ENCODE results near the gene KPNA1. TPM values are rescaled to one million over a fixed set of nuclear protein-coding genes. Genes with fewer than 3 reads are reported as not detected.
"Not testable (repeated sequence)": the region's sequence is repeated elsewhere in the genome, so short reads cannot be mapped to it uniquely, and the experiment has no call there.

The KPNA1 gene
- total RNA-seq, 1 experiment from 2014 or later: 58.8 TPM

DNA sequence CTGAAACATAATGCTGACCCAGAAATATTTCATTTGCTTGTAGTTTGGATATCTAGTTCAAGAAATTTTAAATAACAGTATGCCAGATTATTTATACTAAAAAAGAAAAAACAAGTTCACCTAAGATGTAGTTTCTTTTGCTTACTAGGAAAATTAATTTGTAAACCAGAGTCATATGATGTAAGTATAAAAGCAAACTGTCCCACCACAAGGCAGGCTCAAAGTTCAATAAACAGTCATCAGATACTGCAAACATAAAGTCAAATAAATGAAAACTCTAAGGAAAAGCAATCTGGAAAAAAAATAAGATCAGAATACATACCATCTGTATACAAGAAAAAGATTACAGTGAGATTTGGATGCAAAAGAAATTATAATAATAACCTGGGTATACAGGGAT, 58.7 kb downstream of the KPNA1 start:
- TF ChIP-seq MYBL2 (CRISPR knock-in tag; IDR thresholded peaks at IDR 0.05) (no peak), PRRX2 (CRISPR knock-in tag; IDR thresholded peaks at IDR 0.05) (no peak), ETV6 (CRISPR knock-in tag; IDR thresholded peaks at IDR 0.05) (no peak), ZBTB21 (CRISPR knock-in tag; IDR thresholded peaks at IDR 0.05; ENCODE audit: borderline replicate concordance) (no peak), GRHL2 (CRISPR knock-in tag; IDR thresholded peaks at IDR 0.05; ENCODE audit: insufficient replicate concordance, severe bottlenecking) (no peak), GTF2I (CRISPR knock-in tag; conservative IDR thresholded peaks at IDR 0.05) (no peak)
- TF ChIP-seq, protein P1, sequence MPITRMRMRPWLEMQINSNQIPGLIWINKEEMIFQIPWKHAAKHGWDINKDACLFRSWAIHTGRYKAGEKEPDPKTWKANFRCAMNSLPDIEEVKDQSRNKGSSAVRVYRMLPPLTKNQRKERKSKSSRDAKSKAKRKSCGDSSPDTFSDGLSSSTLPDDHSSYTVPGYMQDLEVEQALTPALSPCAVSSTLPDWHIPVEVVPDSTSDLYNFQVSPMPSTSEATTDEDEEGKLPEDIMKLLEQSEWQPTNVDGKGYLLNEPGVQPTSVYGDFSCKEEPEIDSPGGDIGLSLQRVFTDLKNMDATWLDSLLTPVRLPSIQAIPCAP (CRISPR knock-in tag; IDR thresholded peaks at IDR 0.05): no peak
- TF ChIP-seq, protein P2, sequence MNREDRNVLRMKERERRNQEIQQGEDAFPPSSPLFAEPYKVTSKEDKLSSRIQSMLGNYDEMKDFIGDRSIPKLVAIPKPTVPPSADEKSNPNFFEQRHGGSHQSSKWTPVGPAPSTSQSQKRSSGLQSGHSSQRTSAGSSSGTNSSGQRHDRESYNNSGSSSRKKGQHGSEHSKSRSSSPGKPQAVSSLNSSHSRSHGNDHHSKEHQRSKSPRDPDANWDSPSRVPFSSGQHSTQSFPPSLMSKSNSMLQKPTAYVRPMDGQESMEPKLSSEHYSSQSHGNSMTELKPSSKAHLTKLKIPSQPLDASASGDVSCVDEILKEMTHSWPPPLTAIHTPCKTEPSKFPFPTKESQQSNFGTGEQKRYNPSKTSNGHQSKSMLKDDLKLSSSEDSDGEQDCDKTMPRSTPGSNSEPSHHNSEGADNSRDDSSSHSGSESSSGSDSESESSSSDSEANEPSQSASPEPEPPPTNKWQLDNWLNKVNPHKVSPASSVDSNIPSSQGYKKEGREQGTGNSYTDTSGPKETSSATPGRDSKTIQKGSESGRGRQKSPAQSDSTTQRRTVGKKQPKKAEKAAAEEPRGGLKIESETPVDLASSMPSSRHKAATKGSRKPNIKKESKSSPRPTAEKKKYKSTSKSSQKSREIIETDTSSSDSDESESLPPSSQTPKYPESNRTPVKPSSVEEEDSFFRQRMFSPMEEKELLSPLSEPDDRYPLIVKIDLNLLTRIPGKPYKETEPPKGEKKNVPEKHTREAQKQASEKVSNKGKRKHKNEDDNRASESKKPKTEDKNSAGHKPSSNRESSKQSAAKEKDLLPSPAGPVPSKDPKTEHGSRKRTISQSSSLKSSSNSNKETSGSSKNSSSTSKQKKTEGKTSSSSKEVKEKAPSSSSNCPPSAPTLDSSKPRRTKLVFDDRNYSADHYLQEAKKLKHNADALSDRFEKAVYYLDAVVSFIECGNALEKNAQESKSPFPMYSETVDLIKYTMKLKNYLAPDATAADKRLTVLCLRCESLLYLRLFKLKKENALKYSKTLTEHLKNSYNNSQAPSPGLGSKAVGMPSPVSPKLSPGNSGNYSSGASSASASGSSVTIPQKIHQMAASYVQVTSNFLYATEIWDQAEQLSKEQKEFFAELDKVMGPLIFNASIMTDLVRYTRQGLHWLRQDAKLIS (CRISPR knock-in tag; IDR thresholded peaks at IDR 0.05; ENCODE audit: borderline replicate concordance): no peak
- TF ChIP-seq, protein P3, sequence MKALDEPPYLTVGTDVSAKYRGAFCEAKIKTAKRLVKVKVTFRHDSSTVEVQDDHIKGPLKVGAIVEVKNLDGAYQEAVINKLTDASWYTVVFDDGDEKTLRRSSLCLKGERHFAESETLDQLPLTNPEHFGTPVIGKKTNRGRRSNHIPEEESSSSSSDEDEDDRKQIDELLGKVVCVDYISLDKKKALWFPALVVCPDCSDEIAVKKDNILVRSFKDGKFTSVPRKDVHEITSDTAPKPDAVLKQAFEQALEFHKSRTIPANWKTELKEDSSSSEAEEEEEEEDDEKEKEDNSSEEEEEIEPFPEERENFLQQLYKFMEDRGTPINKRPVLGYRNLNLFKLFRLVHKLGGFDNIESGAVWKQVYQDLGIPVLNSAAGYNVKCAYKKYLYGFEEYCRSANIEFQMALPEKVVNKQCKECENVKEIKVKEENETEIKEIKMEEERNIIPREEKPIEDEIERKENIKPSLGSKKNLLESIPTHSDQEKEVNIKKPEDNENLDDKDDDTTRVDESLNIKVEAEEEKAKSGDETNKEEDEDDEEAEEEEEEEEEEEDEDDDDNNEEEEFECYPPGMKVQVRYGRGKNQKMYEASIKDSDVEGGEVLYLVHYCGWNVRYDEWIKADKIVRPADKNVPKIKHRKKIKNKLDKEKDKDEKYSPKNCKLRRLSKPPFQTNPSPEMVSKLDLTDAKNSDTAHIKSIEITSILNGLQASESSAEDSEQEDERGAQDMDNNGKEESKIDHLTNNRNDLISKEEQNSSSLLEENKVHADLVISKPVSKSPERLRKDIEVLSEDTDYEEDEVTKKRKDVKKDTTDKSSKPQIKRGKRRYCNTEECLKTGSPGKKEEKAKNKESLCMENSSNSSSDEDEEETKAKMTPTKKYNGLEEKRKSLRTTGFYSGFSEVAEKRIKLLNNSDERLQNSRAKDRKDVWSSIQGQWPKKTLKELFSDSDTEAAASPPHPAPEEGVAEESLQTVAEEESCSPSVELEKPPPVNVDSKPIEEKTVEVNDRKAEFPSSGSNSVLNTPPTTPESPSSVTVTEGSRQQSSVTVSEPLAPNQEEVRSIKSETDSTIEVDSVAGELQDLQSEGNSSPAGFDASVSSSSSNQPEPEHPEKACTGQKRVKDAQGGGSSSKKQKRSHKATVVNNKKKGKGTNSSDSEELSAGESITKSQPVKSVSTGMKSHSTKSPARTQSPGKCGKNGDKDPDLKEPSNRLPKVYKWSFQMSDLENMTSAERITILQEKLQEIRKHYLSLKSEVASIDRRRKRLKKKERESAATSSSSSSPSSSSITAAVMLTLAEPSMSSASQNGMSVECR (CRISPR knock-in tag; IDR thresholded peaks at IDR 0.05; ENCODE audit: borderline replicate concordance): no peak
- TF ChIP-seq, protein P4, sequence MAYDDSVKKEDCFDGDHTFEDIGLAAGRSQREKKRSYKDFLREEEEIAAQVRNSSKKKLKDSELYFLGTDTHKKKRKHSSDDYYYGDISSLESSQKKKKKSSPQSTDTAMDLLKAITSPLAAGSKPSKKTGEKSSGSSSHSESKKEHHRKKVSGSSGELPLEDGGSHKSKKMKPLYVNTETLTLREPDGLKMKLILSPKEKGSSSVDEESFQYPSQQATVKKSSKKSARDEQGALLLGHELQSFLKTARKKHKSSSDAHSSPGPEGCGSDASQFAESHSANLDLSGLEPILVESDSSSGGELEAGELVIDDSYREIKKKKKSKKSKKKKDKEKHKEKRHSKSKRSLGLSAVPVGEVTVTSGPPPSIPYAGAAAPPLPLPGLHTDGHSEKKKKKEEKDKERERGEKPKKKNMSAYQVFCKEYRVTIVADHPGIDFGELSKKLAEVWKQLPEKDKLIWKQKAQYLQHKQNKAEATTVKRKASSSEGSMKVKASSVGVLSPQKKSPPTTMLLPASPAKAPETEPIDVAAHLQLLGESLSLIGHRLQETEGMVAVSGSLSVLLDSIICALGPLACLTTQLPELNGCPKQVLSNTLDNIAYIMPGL (CRISPR knock-in tag; IDR thresholded peaks at IDR 0.05): no peak
- Mint-ChIP-seq H3K27me3 (ENCODE audit: low read depth) (no peaks in the 10 kb centered on the region), H3K9me3 (no peaks in the 10 kb centered on the region), H3K27ac (no peak overlapping the region), H3K4me3 (no peak overlapping the region), H3K36me3 (peaks cover 38% of the 10 kb centered on the region), H3K4me1 (no peaks in the 10 kb centered on the region)
- ChIA-PET CTCF (no interaction called here), POLR2A (no interaction called here)
- no peak for DNase-seq (ENCODE audit: low spot score)
- ATAC-seq: no peak

DNA sequence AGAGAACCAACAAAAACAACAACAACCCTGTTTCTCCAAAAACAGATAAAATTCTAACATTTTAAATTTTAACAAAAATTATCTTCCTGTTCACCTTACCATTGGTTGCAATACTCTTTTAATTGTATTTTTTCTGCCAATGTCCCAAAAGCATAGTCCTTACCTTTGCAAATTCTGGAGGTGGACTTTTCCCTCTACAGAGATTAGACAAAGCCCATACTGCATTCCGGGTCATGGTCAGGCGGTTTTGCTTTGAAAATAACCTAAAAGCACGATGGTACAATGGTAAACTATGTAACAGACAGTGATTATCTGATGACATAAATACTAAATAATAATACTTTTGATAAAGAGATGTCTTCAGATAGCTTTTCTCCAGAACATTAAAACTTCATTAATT, 63.4 kb downstream of the KPNA1 start:
- no peak for DNase-seq (ENCODE audit: low spot score)
- peaks cover 15% of the 10 kb centered on the region for H3K9me3 Mint-ChIP-seq
- peaks cover 69% of the 10 kb centered on the region for H3K36me3 Mint-ChIP-seq

DNA sequence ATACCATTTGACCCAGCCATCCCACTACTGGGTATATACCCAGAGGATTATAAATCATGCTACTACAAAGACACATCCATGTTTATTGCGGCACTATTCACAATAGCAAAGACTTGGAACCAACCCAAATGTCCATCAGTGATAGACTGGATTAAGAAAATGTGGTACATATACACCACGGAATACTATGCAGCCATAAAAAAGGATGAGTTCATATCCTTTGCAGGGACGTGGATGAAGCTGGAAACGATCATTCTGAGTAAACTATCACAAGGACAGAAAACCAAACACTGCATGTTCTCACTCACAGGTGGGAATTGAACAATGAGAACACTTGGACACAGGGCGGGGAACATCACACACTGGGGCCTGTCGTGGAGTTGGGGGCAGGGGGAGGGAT, 66.5 kb downstream of the KPNA1 start:
- Mint-ChIP-seq H3K4me1 (peaks cover 17% of the 10 kb centered on the region), H3K9me3 (peaks cover 37% of the 10 kb centered on the region), H3K36me3 (peaks cover 89% of the 10 kb centered on the region)
- CTCF ChIA-PET; H3K4me3 Mint-ChIP-seq; POLR2A ChIA-PET; DNase-seq (ENCODE audit: low spot score); H3K27ac Mint-ChIP-seq; ATAC-seq; H3K27me3 Mint-ChIP-seq (ENCODE audit: low read depth): not testable (repeated sequence)

More for the DNA sequence above, 63.4 kb downstream of the KPNA1 start:
- no peak for ATAC-seq
- no peak overlapping the region for H3K27ac Mint-ChIP-seq
- no peaks in the 10 kb centered on the region for H3K27me3 Mint-ChIP-seq (ENCODE audit: low read depth)
- H3K4me3 Mint-ChIP-seq: no peak overlapping the region
- TF ChIP-seq ZNF263 (CRISPR knock-in tag; IDR thresholded peaks at IDR 0.05; ENCODE audit: low read depth): no peak
- no peaks in the 10 kb centered on the region for H3K4me1 Mint-ChIP-seq
- POLR2A ChIA-PET: no interaction called here
- CTCF ChIA-PET: no interaction called here

DNA sequence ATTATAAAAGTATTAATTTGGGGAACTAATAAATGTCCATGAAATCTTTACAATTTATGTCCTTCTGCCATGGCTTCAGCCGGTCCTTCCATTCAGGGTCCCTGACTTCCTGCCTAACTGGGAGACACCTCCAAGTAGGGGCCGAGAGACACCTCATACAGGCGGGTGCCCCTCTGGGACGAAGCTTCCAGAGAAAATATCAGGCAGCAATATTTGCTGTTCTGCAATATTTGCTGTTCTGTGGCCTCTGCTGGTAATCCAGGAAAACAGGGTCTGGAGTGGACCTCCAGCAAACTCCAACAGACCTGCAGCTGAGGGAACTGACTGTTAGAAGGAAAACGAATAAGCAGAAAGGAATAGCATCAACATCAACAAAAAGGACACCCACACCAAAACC, 70.2 kb downstream of the KPNA1 start:
- Mint-ChIP-seq H3K9me3 (peaks cover 38% of the 10 kb centered on the region), H3K27ac (peak overlapping the region; percentile 71; the same call in 1 of the 2 replicates), H3K4me1 (peaks cover 27% of the 10 kb centered on the region), H3K36me3 (peaks cover 94% of the 10 kb centered on the region)
- ATAC-seq; POLR2A ChIA-PET; DNase-seq (ENCODE audit: low spot score); CTCF ChIA-PET; H3K4me3 Mint-ChIP-seq; H3K27me3 Mint-ChIP-seq (ENCODE audit: low read depth): not testable (repeated sequence)

DNA sequence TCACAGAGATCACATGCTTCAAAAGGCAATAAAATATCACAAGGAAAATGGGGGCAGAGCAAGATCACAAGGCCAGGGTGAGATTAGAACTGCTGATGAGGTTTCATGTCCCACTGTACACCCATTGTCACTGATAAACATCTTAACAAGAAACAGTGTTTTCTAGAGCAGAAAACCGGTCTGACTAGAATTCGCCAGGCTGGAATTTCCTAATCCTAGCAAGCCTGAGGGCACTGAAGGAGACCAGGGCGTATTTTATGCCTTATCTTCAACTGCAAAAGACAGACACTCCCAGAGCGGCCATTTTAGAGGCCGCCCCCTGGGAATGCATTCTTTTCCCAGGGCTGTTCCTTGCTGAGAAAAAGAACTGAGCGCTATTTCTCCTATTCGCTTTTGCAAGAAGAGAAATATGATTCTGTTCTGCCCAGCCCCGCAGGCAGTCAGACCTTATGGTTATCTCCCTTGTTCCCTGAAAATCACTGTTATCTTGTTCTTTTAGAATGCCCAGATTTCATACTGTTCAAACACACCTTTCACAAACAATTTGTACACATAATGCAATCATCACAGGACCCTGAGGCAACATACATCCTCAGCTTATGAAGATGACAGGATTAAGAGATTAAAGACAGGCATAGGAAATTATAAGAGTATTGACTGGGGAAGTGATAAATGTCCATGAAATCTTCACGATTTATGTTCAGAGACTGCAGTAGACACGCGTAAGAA, 70.8 kb downstream of the KPNA1 start:
- peak overlapping the region; percentile 91 for H3K27ac Mint-ChIP-seq
- H3K9me3 Mint-ChIP-seq: peaks cover 34% of the 10 kb centered on the region
- CTCF ChIA-PET: interaction anchor here (1.5 kb wide), 1 partner anchor 311 kb away, joined by 5 read pairs; no protein-coding TSS in a partner anchor
- peaks cover 27% of the 10 kb centered on the region for H3K4me1 Mint-ChIP-seq
- POLR2A ChIA-PET: interaction anchor here (1.1 kb wide), 1 partner anchor 28 kb away, joined by 5 read pairs; the partner anchor contains the start of gene WDR5B
- ATAC-seq; H3K27me3 Mint-ChIP-seq (ENCODE audit: low read depth): not testable (repeated sequence)
- DNase-seq (ENCODE audit: low spot score): peak; percentile 26
- H3K36me3 Mint-ChIP-seq: peaks cover 93% of the 10 kb centered on the region
- H3K4me3 Mint-ChIP-seq: peak overlapping the region; percentile 48

All from WTC11 (cell line).